22Rv1 (cell line): ENCODE measurements around the gene PLEKHA6.

Experiments used
- ZFX ChIP-seq: fragments of 450-650 bp; IDR thresholded peaks from 2 replicates; pipeline ENCODE4 v1.6.1; 2017; ENCODE audit warnings: antibody characterized with exemption, borderline replicate concordance
- TF ChIP-seq, protein P1 (sequence below): fragments of 450-650 bp; IDR thresholded peaks from 2 replicates; pipeline ENCODE4 v1.5.1; 2017; ENCODE audit warnings: mild to moderate bottlenecking

DNA sequence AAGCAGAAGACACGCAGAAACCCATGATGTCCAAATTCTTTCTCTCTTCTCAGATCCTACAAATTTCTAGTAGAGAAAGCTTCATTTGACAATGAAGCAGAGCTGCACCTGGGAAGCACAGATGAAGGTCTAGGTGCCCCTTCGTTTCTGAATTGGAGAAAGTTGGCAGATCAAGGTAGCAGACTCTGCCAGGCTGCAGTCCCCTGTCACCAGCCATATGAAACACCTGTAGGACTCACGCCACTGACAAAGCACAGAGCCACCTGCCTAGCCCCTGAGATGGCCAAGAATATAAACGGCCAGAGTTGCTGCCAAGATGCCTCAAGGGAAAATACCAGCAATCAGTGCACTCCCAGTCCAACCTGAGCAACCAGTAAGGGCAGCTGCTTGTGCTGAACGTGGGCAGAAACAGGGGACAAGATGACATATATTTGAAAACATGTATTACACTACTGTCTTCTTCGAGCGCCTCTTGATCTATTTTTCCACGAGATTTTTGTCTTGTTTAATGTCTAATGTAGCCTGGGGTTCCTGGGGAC lies 20.6 kb upstream of the PLEKHA6 start:
- TF ChIP-seq, protein P1, sequence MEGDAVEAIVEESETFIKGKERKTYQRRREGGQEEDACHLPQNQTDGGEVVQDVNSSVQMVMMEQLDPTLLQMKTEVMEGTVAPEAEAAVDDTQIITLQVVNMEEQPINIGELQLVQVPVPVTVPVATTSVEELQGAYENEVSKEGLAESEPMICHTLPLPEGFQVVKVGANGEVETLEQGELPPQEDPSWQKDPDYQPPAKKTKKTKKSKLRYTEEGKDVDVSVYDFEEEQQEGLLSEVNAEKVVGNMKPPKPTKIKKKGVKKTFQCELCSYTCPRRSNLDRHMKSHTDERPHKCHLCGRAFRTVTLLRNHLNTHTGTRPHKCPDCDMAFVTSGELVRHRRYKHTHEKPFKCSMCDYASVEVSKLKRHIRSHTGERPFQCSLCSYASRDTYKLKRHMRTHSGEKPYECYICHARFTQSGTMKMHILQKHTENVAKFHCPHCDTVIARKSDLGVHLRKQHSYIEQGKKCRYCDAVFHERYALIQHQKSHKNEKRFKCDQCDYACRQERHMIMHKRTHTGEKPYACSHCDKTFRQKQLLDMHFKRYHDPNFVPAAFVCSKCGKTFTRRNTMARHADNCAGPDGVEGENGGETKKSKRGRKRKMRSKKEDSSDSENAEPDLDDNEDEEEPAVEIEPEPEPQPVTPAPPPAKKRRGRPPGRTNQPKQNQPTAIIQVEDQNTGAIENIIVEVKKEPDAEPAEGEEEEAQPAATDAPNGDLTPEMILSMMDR, result no peak
- no peak for TF ChIP-seq ZFX
